ENCODE results near the gene PNPLA6.
"Not testable (repeated sequence)": the region's sequence is repeated elsewhere in the genome, so short reads cannot be mapped to it uniquely, and the experiment has no call there.

PNPLA6 gene

GRCh38 chr19:7558667-7559066 is 23.1 kb downstream of the PNPLA6 start:
- no peak for DNase-seq

DNA sequence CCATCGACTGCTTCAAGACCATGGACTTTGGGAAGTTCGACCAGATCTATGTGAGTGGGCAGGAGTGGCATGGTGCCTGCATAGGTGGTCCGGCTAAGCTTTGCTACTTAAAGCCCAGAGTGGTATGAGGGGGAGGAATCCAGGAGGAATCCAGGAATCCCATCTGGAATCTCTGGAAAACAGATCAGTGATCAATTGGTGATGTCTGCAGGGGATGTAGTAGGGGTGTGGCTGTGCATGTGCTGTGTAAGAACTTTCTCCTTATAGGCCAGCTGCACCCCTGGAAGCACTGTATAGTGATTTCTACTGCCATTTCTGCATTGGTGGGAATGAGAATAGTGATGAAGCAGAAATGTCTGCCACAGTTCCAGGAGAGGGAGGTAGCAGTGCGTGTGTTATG is 23.6 kb downstream of the PNPLA6 start:
- DNase-seq, result no peak

GRCh38 chr19:7560255-7560654 is 24.7 kb downstream of the PNPLA6 start:
- DNase-seq, result no peak

GRCh38 chr19:7561325-7561724 is 25.8 kb downstream of the PNPLA6 start:
- no peak for DNase-seq

GRCh38 chr19:7562646-7563393 is 27.3 kb downstream of the PNPLA6 start:
- no peak for DNase-seq

GRCh38 chr19:7564866-7565265 is 29.3 kb downstream of the PNPLA6 start:
- no peak for DNase-seq

DNA sequence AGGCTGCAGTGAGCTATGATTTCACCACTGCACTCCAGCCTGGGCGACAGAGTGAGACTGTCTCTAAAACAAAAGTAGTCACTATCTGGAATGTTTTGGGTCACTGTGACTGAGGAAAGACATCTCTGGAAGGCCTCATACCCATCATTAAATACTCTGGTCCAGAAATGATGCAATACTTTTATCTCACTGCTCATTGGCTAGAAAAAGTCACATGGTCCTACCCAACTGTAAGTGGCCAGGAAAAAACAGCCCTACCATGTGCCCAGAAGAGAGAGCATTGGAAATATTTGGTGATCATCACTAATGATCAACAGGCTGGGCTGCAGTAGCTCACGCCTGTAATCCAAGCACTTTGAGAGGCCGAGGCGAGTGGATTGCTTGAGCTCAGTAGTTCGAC is 29.8 kb downstream of the PNPLA6 start:
- DNase-seq, result no peak

GRCh38 chr19:7570761-7571160 is 35.2 kb downstream of the PNPLA6 start:
- DNase-seq, result no peak

DNA sequence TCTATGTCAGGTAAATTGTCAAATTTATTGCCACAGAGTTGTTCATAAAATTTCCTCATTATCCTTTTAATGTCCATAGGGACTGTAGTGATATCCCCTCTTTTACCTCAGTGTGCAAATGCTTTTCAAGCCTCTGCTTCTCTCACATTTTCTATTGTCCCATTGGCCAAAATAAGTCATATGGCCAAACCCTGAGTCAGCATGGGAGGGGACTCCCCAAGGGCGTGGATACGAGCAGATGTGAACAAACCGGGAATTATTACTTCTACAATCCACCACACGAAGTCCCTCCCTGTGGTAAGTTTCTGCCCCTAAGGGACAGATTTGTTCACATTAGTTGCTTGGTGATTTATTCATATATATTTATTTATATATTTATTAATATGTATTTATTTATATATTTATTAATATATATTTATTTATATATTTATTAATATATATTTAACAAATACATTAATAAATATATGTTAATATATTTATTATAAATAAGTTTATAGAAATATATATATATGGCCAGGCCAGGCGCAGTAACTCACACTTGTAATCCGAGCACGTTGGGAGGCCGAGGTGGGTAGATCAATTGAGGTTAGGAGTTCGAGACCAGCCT is 40.0 kb downstream of the PNPLA6 start:
- DNase-seq, result no peak

- DNase-seq, result not testable (repeated sequence)
Observed at GRCh38 chr19:7577422-7577821, 41.9 kb downstream of the PNPLA6 start.

GRCh38 chr19:7578127-7578526 is 42.6 kb downstream of the PNPLA6 start:
- DNase-seq, result no peak

GRCh38 chr19:7579182-7579581 is 43.7 kb downstream of the PNPLA6 start:
- no peak for DNase-seq

- DNase-seq, result no peak
Observed at GRCh38 chr19:7582446-7582845, 46.9 kb downstream of the PNPLA6 start.

- DNase-seq, result no peak
Observed at GRCh38 chr19:7589822-7590221, 54.3 kb downstream of the PNPLA6 start.

DNA sequence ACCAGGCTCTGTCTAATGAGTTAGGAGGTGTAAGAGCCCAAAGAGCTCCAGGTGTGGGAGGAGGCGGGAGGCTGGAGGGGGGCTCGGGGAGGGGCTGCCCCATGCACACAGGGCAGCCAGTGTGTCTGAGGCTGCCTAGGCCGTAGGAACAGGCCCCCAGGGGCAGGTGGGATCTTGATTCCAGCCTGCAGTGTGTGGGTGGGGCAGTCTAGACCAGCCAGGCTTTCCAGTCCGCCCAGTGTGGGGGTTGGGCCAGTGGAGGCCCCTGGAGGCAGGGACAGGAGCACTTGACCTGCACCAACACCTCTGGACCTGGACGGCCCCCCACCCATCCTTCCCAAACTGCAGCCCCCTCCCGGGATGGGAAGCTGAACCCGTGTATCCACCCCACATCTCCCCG is 54.7 kb downstream of the PNPLA6 start:
- no peak for DNase-seq

GRCh38 chr19:7595466-7596133 is 60.1 kb downstream of the PNPLA6 start, which contains the start of gene CAMSAP3:
TSS of gene CAMSAP3 (plus strand) at chr19:7595863. CDS start at chr19:7596003, 140 bp downstream.
- peak; percentile 72 for DNase-seq

DNA sequence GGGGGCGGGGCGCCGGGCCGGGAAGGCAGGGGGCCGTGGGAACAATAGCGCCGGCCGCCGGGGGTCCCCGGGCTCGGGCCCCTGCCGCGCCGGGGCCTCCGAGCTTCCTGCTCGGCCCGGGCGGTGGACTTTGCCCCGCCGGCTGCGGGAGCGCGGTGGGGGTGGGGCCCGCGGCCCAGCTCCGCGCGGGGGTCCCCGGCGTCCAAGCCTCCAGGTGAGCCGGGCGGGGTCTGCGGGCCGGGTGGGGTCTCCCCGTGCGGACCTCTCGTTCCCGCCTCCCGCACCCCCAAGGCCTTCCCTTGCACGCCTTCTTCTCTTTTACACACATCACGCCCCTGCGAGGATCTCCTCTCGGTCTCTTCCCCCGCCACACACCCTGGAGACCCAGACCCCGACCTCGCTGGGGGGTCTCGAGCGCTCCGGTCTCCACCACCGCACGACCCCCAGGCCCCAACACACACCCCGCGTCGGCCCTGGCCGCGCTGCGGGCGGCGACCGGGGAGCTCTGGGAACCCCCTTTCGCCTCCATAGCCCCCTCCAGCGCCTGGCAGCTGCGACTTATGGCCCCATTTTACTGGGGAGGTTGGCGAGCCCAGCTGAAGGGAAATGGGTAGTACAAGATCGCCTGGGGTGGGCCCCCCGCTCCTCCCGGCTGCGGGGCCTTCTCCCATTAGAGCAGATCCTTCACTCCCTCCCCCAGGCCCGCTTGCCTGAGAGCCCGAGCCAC is 60.9 kb downstream of the PNPLA6 start:
- DNase-seq, result no peak

GRCh38 chr19:7597689-7598088 is 62.2 kb downstream of the PNPLA6 start:
- DNase-seq, result no peak

GRCh38 chr19:7598180-7598579 is 62.7 kb downstream of the PNPLA6 start:
- no peak for DNase-seq

DNA sequence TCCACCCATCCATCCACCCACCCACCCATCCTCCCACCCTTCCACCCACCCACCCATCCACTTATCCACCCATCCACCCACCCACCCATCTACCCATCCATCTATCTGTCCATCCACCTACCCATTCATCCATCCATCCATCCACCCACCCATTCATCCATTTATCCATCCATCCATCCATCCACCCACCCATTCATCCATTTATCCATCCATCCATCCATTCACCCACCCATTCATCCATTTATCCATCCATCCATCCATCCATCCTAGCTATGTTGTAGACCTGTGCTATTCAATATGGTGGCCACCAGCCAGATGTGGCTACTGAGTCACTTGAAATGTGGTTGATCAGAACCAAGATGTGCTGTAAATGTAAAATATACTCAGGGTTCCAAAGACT is 65.2 kb downstream of the PNPLA6 start:
- DNase-seq, result no peak

DNA sequence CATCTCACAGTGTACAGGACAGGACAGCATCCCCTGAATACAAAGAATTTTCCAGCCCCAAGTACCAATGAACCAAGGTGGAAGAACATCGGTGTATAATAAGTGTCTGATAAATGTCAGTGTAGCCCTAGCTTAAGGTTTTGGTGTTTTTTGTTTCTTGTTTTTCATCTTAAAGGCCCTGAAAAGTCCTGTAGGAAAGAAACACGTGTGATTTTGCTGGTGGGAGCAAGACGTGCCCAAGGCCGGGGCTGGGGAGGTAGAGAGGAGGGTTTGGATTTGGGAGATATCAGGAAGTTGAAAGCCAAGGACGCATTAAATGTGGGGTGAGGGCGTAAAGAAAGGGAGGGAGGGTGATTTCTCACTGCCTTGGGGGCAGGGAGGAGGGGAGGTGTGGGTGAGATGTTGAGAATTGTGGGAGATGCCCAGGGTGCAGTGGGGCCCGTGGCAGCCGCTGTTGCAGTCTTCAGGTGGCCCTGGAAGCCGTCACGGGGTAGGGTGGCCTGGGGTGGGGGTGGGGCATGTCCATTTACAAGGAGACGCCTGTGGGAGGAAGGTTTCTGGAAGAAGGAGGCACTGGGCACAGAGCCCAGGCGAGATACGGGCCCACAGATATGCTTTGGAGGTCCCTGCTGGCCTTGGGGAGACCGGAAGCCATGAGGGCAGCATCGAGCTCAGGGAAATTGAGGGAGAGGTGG is 66.9 kb downstream of the PNPLA6 start:
- no peak for DNase-seq

- no peak for DNase-seq
Observed at GRCh38 chr19:7602935-7603497, 67.5 kb downstream of the PNPLA6 start.
